ENCODE measurements around the gene DIAPH3.

The DIAPH3 gene

GRCh38 chr13:59641261-59641660, 522.5 kb downstream of the DIAPH3 start:
- Histone ChIP-seq H3K9me3 (ENCODE audit: insufficient read depth, low read depth, low read length) (no peaks in the 10 kb centered on the region), H3K36me3 (ENCODE audit: insufficient read depth, low read length) (no peaks in the 10 kb centered on the region), H4K20me1 (ENCODE audit: insufficient read depth, low read length, poor library complexity, severe bottlenecking) (no peaks in the 10 kb centered on the region), H3K4me1 (ENCODE audit: insufficient read depth, low read length, poor library complexity, severe bottlenecking) (peaks cover 26% of the 10 kb centered on the region), H3K4me2 (ENCODE audit: low read depth, low read length, poor library complexity, severe bottlenecking) (no peak overlapping the region), H3K9me2 (replicated peaks; ENCODE audit: low read depth, low read length) (no peaks in the 10 kb centered on the region), H2AFZ (ENCODE audit: low read length) (no peak overlapping the region), H3K79me2 (ENCODE audit: insufficient read depth, low read length) (no peaks in the 10 kb centered on the region), H3K4me3 (ENCODE audit: low read length, poor library complexity, severe bottlenecking) (no peak overlapping the region), H3K9ac (ENCODE audit: low read depth, low read length, poor library complexity, severe bottlenecking) (no peak overlapping the region), H3F3A (ENCODE audit: low read depth) (no peaks in the 10 kb centered on the region), H3K27me3 (ENCODE audit: insufficient read depth, low read length, poor library complexity, severe bottlenecking) (no peaks in the 10 kb centered on the region)
- no peak for TF ChIP-seq CTCF (conservative IDR thresholded peaks at IDR 0.05; ENCODE audit: low read length)
- TF ChIP-seq EZH2phosphoT487 (IDR thresholded peaks at IDR 0.05; ENCODE audit: borderline replicate concordance), result no peak

- H3K79me2 ChIP-seq (ENCODE audit: insufficient read depth, low read length), result no peaks in the 10 kb centered on the region
- H3K9me2 ChIP-seq (replicated peaks; ENCODE audit: low read depth, low read length), result no peaks in the 10 kb centered on the region
- no peaks in the 10 kb centered on the region for H4K20me1 ChIP-seq (ENCODE audit: insufficient read depth, low read length, poor library complexity, severe bottlenecking)
- H3F3A ChIP-seq (ENCODE audit: low read depth), result no peaks in the 10 kb centered on the region
- no peak overlapping the region for H3K4me3 ChIP-seq (ENCODE audit: low read length, poor library complexity, severe bottlenecking)
- TF ChIP-seq CTCF (conservative IDR thresholded peaks at IDR 0.05; ENCODE audit: low read length), result no peak
- no peak for TF ChIP-seq EZH2phosphoT487 (IDR thresholded peaks at IDR 0.05; ENCODE audit: borderline replicate concordance)
- H3K4me1 ChIP-seq (ENCODE audit: insufficient read depth, low read length, poor library complexity, severe bottlenecking), result peaks cover 3% of the 10 kb centered on the region
- H2AFZ ChIP-seq (ENCODE audit: low read length), result no peak overlapping the region
- H3K4me2 ChIP-seq (ENCODE audit: low read depth, low read length, poor library complexity, severe bottlenecking), result no peak overlapping the region
- no peaks in the 10 kb centered on the region for H3K36me3 ChIP-seq (ENCODE audit: insufficient read depth, low read length)
- H3K27me3 ChIP-seq (ENCODE audit: insufficient read depth, low read length, poor library complexity, severe bottlenecking), result no peaks in the 10 kb centered on the region
- no peaks in the 10 kb centered on the region for H3K9me3 ChIP-seq (ENCODE audit: insufficient read depth, low read depth, low read length)
- H3K9ac ChIP-seq (ENCODE audit: low read depth, low read length, poor library complexity, severe bottlenecking), result no peak overlapping the region
Measured at GRCh38 chr13:59638404-59638803, 525.3 kb downstream of the DIAPH3 start.

GRCh38 chr13:59635589-59635988, 528.1 kb downstream of the DIAPH3 start:
- no peaks in the 10 kb centered on the region for H3K4me1 ChIP-seq (ENCODE audit: insufficient read depth, low read length, poor library complexity, severe bottlenecking)
- H3K9me2 ChIP-seq (replicated peaks; ENCODE audit: low read depth, low read length), result no peaks in the 10 kb centered on the region
- H3F3A ChIP-seq (ENCODE audit: low read depth), result no peaks in the 10 kb centered on the region
- no peaks in the 10 kb centered on the region for H3K9me3 ChIP-seq (ENCODE audit: insufficient read depth, low read depth, low read length)
- H3K4me3 ChIP-seq (ENCODE audit: low read length, poor library complexity, severe bottlenecking), result no peak overlapping the region
- no peak overlapping the region for H3K4me2 ChIP-seq (ENCODE audit: low read depth, low read length, poor library complexity, severe bottlenecking)
- no peaks in the 10 kb centered on the region for H3K79me2 ChIP-seq (ENCODE audit: insufficient read depth, low read length)
- no peaks in the 10 kb centered on the region for H3K36me3 ChIP-seq (ENCODE audit: insufficient read depth, low read length)
- no peaks in the 10 kb centered on the region for H4K20me1 ChIP-seq (ENCODE audit: insufficient read depth, low read length, poor library complexity, severe bottlenecking)
- H3K9ac ChIP-seq (ENCODE audit: low read depth, low read length, poor library complexity, severe bottlenecking), result no peak overlapping the region
- TF ChIP-seq EZH2phosphoT487 (IDR thresholded peaks at IDR 0.05; ENCODE audit: borderline replicate concordance) (no peak), CTCF (conservative IDR thresholded peaks at IDR 0.05; ENCODE audit: low read length) (no peak)
- H2AFZ ChIP-seq (ENCODE audit: low read length), result no peak overlapping the region
- no peaks in the 10 kb centered on the region for H3K27me3 ChIP-seq (ENCODE audit: insufficient read depth, low read length, poor library complexity, severe bottlenecking)
